H1 (cell line): Measurements from ENCODE around the gene CALU.

Experiments used
- EZH2 ChIP-seq: fragments of 200-600 bp; sonication (generic); IDR thresholded peaks from 2 replicates; pipeline ENCODE4 v1.7.1; 2012; ENCODE audit warnings: low read depth, mild to moderate bottlenecking, moderate library complexity, low read length, inconsistent platforms; ENCODE audit not compliant: severe bottlenecking
- JUN ChIP-seq: IDR thresholded peaks from 2 replicates; pipeline ENCODE4 v1.6.1; 2011; ENCODE audit warnings: low read depth, mild to moderate bottlenecking, improper control_type of control experiment, low read length
- POLR2AphosphoS5 ChIP-seq: IDR thresholded peaks from 2 replicates; pipeline ENCODE4 v1.6.1; 2011; ENCODE audit warnings: low read depth, low read length
- SP4 ChIP-seq: IDR thresholded peaks from 2 replicates; pipeline ENCODE4 v1.6.1; 2012; ENCODE audit warnings: low read length, inconsistent platforms
- TAF1 ChIP-seq: IDR thresholded peaks from 2 replicates; pipeline ENCODE4 v1.6.1; 2011; ENCODE audit warnings: mild to moderate bottlenecking, low read depth, low read length
- TF ChIP-seq, protein P1 (sequence below), 3 experiments: IDR thresholded peaks; 1 replicate in 2 of 3; 2 replicates in 1 of 3; pipeline versions ENCODE4 v1.5.1 to v1.6.1; 2011; ENCODE audit warnings: low read length in 3 of 3, mild to moderate bottlenecking in 3 of 3, inconsistent platforms in 2 of 3, low read depth in 1 of 3, moderate library complexity in 1 of 3; ENCODE audit not compliant: insufficient read depth in 1 of 3; ENCODE audit errors: control extremely low read depth in 1 of 3

DNA sequence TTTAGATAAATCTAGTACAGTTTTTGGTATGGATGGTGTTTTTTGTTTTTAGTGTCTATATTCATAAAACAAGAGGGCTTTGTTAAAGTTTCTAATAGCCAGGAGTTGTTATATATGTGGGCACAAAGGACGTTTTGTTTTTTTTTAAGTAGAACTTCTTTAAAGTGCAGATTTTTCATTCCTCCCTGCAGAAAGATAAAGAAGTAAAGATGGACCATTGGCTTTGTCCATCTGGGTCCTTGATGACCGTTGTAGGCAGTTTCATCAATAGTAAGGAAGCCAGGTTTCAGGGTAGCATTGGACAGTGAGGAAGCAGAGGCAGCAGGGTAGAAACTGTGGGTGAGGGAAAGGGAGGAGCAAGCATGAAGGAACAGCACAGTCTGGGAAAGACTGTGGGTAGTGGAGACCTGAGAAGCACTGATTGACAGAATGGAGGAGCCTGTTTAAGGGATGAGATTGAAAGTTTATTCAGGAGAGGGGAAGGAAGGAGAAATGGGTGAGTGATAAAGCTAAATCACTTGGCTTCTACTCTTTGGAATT, 5.3 kb downstream of the CALU start:
- TF ChIP-seq JUN (no peak), SP4 (no peak), POLR2AphosphoS5 (no peak), EZH2 (no peak), TAF1 (no peak)
- TF ChIP-seq, protein P1, sequence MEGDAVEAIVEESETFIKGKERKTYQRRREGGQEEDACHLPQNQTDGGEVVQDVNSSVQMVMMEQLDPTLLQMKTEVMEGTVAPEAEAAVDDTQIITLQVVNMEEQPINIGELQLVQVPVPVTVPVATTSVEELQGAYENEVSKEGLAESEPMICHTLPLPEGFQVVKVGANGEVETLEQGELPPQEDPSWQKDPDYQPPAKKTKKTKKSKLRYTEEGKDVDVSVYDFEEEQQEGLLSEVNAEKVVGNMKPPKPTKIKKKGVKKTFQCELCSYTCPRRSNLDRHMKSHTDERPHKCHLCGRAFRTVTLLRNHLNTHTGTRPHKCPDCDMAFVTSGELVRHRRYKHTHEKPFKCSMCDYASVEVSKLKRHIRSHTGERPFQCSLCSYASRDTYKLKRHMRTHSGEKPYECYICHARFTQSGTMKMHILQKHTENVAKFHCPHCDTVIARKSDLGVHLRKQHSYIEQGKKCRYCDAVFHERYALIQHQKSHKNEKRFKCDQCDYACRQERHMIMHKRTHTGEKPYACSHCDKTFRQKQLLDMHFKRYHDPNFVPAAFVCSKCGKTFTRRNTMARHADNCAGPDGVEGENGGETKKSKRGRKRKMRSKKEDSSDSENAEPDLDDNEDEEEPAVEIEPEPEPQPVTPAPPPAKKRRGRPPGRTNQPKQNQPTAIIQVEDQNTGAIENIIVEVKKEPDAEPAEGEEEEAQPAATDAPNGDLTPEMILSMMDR (IDR thresholded peaks at IDR 0.05; ENCODE audit: control extremely low read depth in 1 of 3, insufficient read depth in 1 of 3, low read depth in 1 of 3, low read length in 3 of 3), result no peak
